Activated T-cell treated with anti-CD3 and anti-CD28 coated beads, Interleukin-2, amount 50 U/mL, for 24 hours (primary cell): ENCODE measurements around the gene KPNA4.

ENCODE experiments used
- DNase-seq: peaks from one replicate; pipeline ENCODE4 v3.0.0-alpha.2; 2020
- H3K27ac Mint-ChIP-seq: 2 replicates; pipeline ENCODE4 v1.8.0; 2020; ENCODE audit warnings: mild to moderate bottlenecking, mixed read lengths
- H3K27me3 Mint-ChIP-seq: 2 replicates; pipeline ENCODE4 v1.8.0; 2020; ENCODE audit warnings: mixed read lengths
- H3K36me3 Mint-ChIP-seq: 2 replicates; pipeline ENCODE4 v1.8.0; 2020; ENCODE audit warnings: low read depth, mixed read lengths
- H3K4me1 Mint-ChIP-seq: 2 replicates; pipeline ENCODE4 v1.8.0; 2020; ENCODE audit warnings: low read depth, mixed read lengths
- H3K4me3 Mint-ChIP-seq: 2 replicates; pipeline ENCODE4 v1.8.0; 2020; ENCODE audit warnings: mild to moderate bottlenecking, moderate library complexity, mixed read lengths
- H3K9me3 Mint-ChIP-seq: 2 replicates; pipeline ENCODE4 v1.8.0; 2020; ENCODE audit warnings: mixed read lengths

KPNA4 gene

DNA sequence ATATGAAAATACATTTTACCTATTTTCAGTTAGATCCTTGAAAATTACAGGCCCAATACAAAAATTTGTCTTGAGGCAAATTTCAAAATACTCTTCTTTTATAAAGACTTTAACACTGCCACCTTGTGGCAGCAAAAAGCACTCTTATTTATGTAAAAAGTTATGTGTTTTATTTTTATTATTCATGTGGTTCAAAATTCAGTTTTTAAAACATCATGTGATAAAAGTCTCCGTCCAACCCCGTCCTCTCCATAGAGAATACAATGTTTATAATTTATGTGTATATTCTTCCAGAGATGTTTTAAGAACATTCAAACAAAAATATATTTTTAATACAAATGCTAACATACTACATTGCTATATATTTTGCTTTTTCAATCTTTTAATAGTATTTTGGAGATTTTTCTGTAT, 78.9 kb downstream of the KPNA4 start:
- peak overlapping the region; percentile 8 for H3K4me3 Mint-ChIP-seq
- H3K4me1 Mint-ChIP-seq = peaks cover 5% of the 10 kb centered on the region
- H3K27me3 Mint-ChIP-seq = peaks cover 11% of the 10 kb centered on the region
- DNase-seq = no peak
- H3K9me3 Mint-ChIP-seq = no peaks in the 10 kb centered on the region
- H3K36me3 Mint-ChIP-seq = no peaks in the 10 kb centered on the region
- H3K27ac Mint-ChIP-seq = no peak overlapping the region

GRCh38 chr3:160482796-160483195, 82.6 kb downstream of the KPNA4 start:
- DNase-seq = no peak
- H3K4me3 Mint-ChIP-seq = no peak overlapping the region
- H3K36me3 Mint-ChIP-seq = no peaks in the 10 kb centered on the region
- H3K9me3 Mint-ChIP-seq = no peaks in the 10 kb centered on the region
- H3K4me1 Mint-ChIP-seq = peaks cover 5% of the 10 kb centered on the region
- H3K27ac Mint-ChIP-seq = no peak overlapping the region
- H3K27me3 Mint-ChIP-seq = peaks cover 17% of the 10 kb centered on the region

DNA sequence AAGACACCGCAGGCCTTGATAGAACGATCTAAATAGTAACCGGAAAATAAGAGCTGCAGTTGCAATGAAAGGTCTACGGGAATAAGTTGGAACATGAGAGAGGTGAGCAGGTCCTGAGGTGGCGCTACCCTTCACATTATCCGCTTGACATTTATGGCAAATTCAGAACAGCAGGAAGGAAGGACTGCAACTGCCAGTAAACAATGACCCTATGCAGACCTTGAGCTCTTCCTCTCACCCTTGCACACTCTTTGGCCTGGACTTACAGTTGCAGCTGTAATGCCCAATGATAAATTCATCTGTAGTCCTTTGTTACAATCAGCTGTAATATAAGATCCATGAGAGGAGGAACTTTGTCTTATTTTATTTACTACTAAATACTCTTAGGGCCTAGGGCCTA, 83.5 kb downstream of the KPNA4 start:
- no peaks in the 10 kb centered on the region for H3K9me3 Mint-ChIP-seq
- H3K27ac Mint-ChIP-seq = no peak overlapping the region
- no peaks in the 10 kb centered on the region for H3K36me3 Mint-ChIP-seq
- peaks cover 17% of the 10 kb centered on the region for H3K27me3 Mint-ChIP-seq
- no peak overlapping the region for H3K4me3 Mint-ChIP-seq
- peaks cover 5% of the 10 kb centered on the region for H3K4me1 Mint-ChIP-seq
- no peak for DNase-seq

DNA sequence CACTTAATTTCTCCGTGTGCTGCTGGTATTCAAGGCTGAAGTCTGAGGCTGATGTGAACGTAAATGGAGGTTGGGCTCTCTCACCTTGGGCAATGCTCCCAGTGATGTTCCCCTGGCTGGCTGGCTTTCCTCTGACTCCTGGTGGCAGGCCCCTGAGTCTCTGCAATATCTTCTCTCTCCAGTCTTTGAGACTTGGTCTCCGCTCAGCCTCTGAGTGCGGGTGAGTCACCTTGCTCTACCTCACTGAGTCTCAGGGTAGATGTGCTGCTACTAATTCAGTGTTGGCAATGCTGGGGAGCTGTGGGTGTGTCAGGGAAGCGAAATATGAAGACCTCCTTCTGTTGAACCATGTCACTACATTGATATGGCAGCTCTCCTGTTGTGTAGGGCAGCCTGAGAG, 84.4 kb downstream of the KPNA4 start:
- H3K27ac Mint-ChIP-seq = no peak overlapping the region
- H3K4me1 Mint-ChIP-seq = peaks cover 5% of the 10 kb centered on the region
- H3K4me3 Mint-ChIP-seq = no peak overlapping the region
- H3K36me3 Mint-ChIP-seq = no peaks in the 10 kb centered on the region
- no peak for DNase-seq
- H3K9me3 Mint-ChIP-seq = no peaks in the 10 kb centered on the region
- peaks cover 20% of the 10 kb centered on the region for H3K27me3 Mint-ChIP-seq

- H3K27me3 Mint-ChIP-seq = peaks cover 25% of the 10 kb centered on the region
- no peak for DNase-seq
- no peak overlapping the region for H3K4me3 Mint-ChIP-seq
- H3K9me3 Mint-ChIP-seq = no peaks in the 10 kb centered on the region
- no peaks in the 10 kb centered on the region for H3K36me3 Mint-ChIP-seq
- no peak overlapping the region for H3K27ac Mint-ChIP-seq
- no peaks in the 10 kb centered on the region for H3K4me1 Mint-ChIP-seq
Measured at GRCh38 chr3:160479376-160479775, 86.0 kb downstream of the KPNA4 start.

DNA sequence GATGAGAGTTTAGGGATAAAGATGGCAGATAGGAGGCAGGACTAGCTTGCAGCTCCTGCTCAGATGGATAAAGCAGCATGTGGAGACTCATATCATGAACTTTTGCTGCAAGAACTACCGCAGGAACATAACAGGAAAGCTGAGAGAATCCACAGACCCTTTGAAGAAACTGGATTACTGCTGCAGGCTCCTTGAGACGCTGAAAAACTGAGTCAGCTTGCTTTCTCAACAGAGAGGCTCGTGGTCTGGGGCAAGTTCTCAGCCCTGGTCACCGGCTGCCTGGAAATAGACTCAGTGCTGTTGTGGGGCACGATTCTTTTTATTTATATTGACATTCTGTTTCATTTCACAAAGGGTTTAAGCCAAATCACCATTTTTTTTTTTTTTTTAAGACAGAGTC, 87.0 kb downstream of the KPNA4 start:
- Mint-ChIP-seq H3K4me3 (no peak overlapping the region), H3K9me3 (no peaks in the 10 kb centered on the region), H3K27ac (no peak overlapping the region), H3K27me3 (peaks cover 23% of the 10 kb centered on the region), H3K36me3 (no peaks in the 10 kb centered on the region), H3K4me1 (no peaks in the 10 kb centered on the region)
- DNase-seq = no peak

DNA sequence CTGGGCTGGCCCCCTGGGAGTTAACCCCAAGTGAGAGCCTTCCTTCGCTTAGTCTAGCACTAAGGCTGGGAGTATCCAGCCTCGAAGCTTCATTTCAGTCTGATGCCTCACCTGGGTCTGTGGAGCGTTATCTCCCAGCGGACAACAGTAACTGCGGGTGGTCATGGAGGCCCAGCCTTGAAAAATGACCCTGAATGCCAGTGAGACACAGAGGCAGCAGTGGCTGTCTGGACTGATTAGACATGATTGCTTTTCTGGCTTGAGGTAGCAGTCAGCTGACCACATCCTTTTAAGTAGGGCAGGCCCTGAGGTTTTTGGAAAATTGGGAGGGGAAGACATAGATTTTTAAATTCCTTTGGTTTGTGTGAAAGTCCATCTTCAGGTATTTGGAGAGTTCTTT, 87.6 kb downstream of the KPNA4 start:
- Mint-ChIP-seq H3K27ac (no peak overlapping the region), H3K27me3 (peaks cover 20% of the 10 kb centered on the region), H3K4me1 (no peaks in the 10 kb centered on the region), H3K4me3 (no peak overlapping the region), H3K36me3 (no peaks in the 10 kb centered on the region), H3K9me3 (no peaks in the 10 kb centered on the region)
- no peak for DNase-seq

- no peak for DNase-seq
- Mint-ChIP-seq H3K27ac (no peak overlapping the region), H3K36me3 (no peaks in the 10 kb centered on the region), H3K27me3 (peaks cover 20% of the 10 kb centered on the region), H3K4me3 (no peak overlapping the region), H3K4me1 (no peaks in the 10 kb centered on the region), H3K9me3 (peaks cover 6% of the 10 kb centered on the region)
Measured at GRCh38 chr3:160475884-160476283, 89.5 kb downstream of the KPNA4 start.

DNA sequence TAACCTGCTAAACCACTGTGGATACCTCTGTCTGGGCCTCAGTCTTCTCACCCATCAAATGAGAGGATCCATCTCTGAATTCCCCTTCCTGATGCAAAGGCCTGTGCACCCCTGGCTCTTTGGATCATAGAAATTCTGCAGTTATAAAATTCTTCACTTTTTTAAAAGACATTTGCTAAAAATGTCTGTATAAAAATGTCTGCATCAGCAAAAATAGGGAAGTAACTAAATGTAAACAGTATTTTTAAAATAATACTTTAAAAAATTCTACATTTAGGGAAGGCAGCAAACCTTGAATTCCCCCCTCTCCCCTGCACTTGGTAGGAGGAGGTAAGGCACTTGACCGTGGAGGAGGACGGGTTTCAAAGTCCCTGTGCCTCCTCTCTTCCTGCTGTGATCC, 90.2 kb downstream of the KPNA4 start:
- Mint-ChIP-seq H3K9me3 (peaks cover 9% of the 10 kb centered on the region), H3K36me3 (no peaks in the 10 kb centered on the region), H3K27ac (no peak overlapping the region), H3K27me3 (peaks cover 20% of the 10 kb centered on the region), H3K4me3 (no peak overlapping the region), H3K4me1 (no peaks in the 10 kb centered on the region)
- no peak for DNase-seq

- Mint-ChIP-seq H3K27me3 (peaks cover 19% of the 10 kb centered on the region), H3K4me1 (no peaks in the 10 kb centered on the region), H3K27ac (no peak overlapping the region), H3K9me3 (peaks cover 15% of the 10 kb centered on the region), H3K36me3 (no peaks in the 10 kb centered on the region), H3K4me3 (no peak overlapping the region)
- DNase-seq = no peak
Measured at GRCh38 chr3:160474416-160474838, 90.9 kb downstream of the KPNA4 start.

GRCh38 chr3:160473978-160474377, 91.4 kb downstream of the KPNA4 start:
- no peak for DNase-seq
- Mint-ChIP-seq H3K4me3 (no peak overlapping the region), H3K27me3 (peaks cover 20% of the 10 kb centered on the region), H3K4me1 (no peaks in the 10 kb centered on the region), H3K36me3 (no peaks in the 10 kb centered on the region), H3K27ac (no peak overlapping the region), H3K9me3 (peaks cover 15% of the 10 kb centered on the region)

DNA sequence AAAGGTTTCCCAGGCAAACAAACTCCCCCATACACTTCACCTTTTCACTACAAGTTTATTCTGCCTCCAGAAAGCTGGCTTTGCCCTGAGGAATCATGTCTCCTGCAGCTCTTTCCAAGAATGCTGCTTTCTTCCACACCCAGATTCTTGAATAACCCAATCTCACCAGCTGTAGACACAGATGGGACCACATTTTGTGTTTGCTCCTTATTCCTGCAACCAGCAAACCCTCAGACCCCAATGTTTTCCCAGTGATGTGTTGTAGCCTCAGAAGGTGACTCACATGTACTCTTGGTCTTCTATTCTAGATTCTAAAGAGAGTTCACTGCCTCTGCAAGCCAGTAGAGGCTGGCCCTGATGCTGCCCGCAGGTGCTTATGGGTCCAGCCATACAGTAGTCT, 92.2 kb downstream of the KPNA4 start:
- Mint-ChIP-seq H3K9me3 (peaks cover 15% of the 10 kb centered on the region), H3K27ac (no peak overlapping the region), H3K36me3 (no peaks in the 10 kb centered on the region), H3K27me3 (peaks cover 22% of the 10 kb centered on the region), H3K4me3 (no peak overlapping the region), H3K4me1 (no peaks in the 10 kb centered on the region)
- DNase-seq = no peak

DNA sequence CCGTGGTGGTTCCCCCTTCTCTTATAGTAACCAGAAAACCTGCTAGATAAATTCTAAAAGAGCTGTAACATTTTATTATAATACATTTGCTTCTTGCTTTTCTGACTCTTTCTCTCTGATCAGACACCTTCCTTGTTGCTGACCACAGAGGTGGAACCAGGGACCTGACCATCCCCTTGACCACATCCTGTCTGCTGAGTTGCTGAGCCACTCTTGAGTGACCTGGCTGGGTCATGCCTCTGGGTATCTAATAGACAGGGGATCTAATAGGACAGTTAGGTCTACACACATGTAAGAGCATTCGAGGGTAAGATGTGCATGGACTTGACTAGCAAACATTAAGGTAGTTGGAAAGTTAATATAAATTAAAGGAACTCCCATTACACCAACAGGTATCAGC, 93.0 kb downstream of the KPNA4 start:
- Mint-ChIP-seq H3K9me3 (peaks cover 15% of the 10 kb centered on the region), H3K27ac (no peak overlapping the region), H3K4me1 (no peaks in the 10 kb centered on the region), H3K4me3 (no peak overlapping the region), H3K27me3 (peaks cover 20% of the 10 kb centered on the region), H3K36me3 (no peaks in the 10 kb centered on the region)
- DNase-seq = no peak

- DNase-seq = no peak
- Mint-ChIP-seq H3K4me1 (no peaks in the 10 kb centered on the region), H3K9me3 (peaks cover 15% of the 10 kb centered on the region), H3K4me3 (no peak overlapping the region), H3K27ac (no peak overlapping the region), H3K27me3 (peaks cover 23% of the 10 kb centered on the region), H3K36me3 (no peaks in the 10 kb centered on the region)
Measured at GRCh38 chr3:160471892-160472291, 93.5 kb downstream of the KPNA4 start.

DNA sequence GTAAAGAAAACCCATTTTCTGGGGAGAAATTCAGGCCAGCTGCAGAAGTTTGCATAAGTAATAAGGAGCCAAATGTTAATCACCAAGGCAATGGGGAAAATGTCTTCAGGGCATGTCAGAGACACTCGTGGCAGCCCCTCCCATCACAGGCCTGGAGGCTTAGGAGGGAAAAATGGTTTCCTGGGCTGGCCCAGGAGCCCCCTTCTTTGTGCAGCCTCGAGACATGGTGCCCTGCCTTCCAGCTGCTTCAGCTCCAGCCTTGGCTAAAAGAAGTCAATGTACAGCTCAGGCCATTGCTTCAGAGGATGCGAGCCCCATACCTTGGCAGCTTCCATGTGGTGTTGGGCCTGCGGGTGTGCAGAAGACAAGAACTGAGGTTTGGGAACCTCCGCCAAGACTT, 95.2 kb downstream of the KPNA4 start:
- peaks cover 15% of the 10 kb centered on the region for H3K9me3 Mint-ChIP-seq
- no peak overlapping the region for H3K4me3 Mint-ChIP-seq
- peaks cover 16% of the 10 kb centered on the region for H3K27me3 Mint-ChIP-seq
- no peak for DNase-seq
- no peaks in the 10 kb centered on the region for H3K36me3 Mint-ChIP-seq
- H3K4me1 Mint-ChIP-seq = no peaks in the 10 kb centered on the region
- no peak overlapping the region for H3K27ac Mint-ChIP-seq

GRCh38 chr3:160464971-160465370, 100.4 kb downstream of the KPNA4 start:
- Mint-ChIP-seq H3K9me3 (peaks cover 5% of the 10 kb centered on the region), H3K4me1 (no peaks in the 10 kb centered on the region), H3K36me3 (no peaks in the 10 kb centered on the region), H3K4me3 (no peak overlapping the region), H3K27ac (no peak overlapping the region), H3K27me3 (peaks cover 19% of the 10 kb centered on the region)
- DNase-seq = no peak
